Endothelial cell of umbilical vein (primary cell): ENCODE measurements around the gene GLYATL2. TPM values are rescaled to one million over a fixed set of nuclear protein-coding genes. Genes with fewer than 3 reads are reported as not detected.

ENCODE experiments used
- BruUV-seq: library from RNA; stranded (reverse); fragments of 400-500 nt; replicated peaks from 2 replicates; lab custom pipeline; 2021; lab: Mats Ljungman, UMichigan
- CTCF ChIA-PET: fragments of 300-600, 350-600 bp; sonication (Branson Sonifier 250); formaldehyde crosslinking; loops from one replicate; lab custom pipeline; 2021; ENCODE audit warnings: antibody characterized with exemption, inconsistent platforms; lab: Charles Lee
- POLR2A ChIA-PET: fragments of 300-600, 350-600 bp; sonication (Branson Sonifier 250); formaldehyde crosslinking; loops from one replicate; lab custom pipeline; 2021; ENCODE audit warnings: antibody characterized with exemption, inconsistent platforms; lab: Charles Lee
- DNase-seq: peaks from one replicate; pipeline ENCODE4 v3.0.0-alpha.2; 2011; ENCODE audit warnings: low read depth, low spot score
- FAIRE-seq: peaks from 2 replicates; lab custom pipeline; 2011; peaks lifted over from hg19 to GRCh38; lab: Jason Lieb, UNC
- H2AFZ ChIP-seq: 2 replicates; pipeline ENCODE4 v1.6.0; 2012; ENCODE audit warnings: low read depth, low read length, control low read depth, inconsistent platforms
- H3K27ac ChIP-seq: 2 replicates; pipeline ENCODE4 v1.5.1; 2011; ENCODE audit warnings: low read depth, mild to moderate bottlenecking, control low read depth, low read length, moderate library complexity; ENCODE audit not compliant: insufficient read depth
- H3K27me3 ChIP-seq, 2 experiments: 2 replicates each; pipeline versions ENCODE4 v1.6.0 to v1.6.1; 2011; ENCODE audit warnings: low read length in 2 of 2, mixed read lengths in 1 of 2; ENCODE audit not compliant: control insufficient read depth in 2 of 2, insufficient read depth in 2 of 2
- H3K36me3 ChIP-seq, 2 experiments: 2 replicates in 1 of 2; 3 replicates in 1 of 2; pipeline ENCODE4 v1.5.1; 2011; ENCODE audit warnings: low read length in 2 of 2, mild to moderate bottlenecking in 1 of 2, moderate library complexity in 1 of 2; ENCODE audit not compliant: control insufficient read depth in 2 of 2, insufficient read depth in 2 of 2; ENCODE audit errors: extremely low read depth in 1 of 2
- H3K4me1 ChIP-seq: 3 replicates; pipeline ENCODE4 v1.5.1; 2011; ENCODE audit warnings: mild to moderate bottlenecking, low read length; ENCODE audit not compliant: control insufficient read depth, insufficient read depth; ENCODE audit errors: extremely low read depth
- H3K4me2 ChIP-seq: 2 replicates; pipeline ENCODE4 v1.6.1; 2011; ENCODE audit warnings: low read length, control low read depth, mixed read lengths; ENCODE audit not compliant: insufficient read depth
- H3K4me3 ChIP-seq, 3 experiments: fragments of 200-600 bp in 1 of 3; sonication (generic), shearing (Covaris generic) in 1 of 3; replicated peaks in 1 of 3; 2 replicates each; pipeline ENCODE4 v1.5.1; 2011 to 2016; ENCODE audit warnings: control low read depth in 3 of 3, low read length in 3 of 3, mild to moderate bottlenecking in 2 of 3, inconsistent platforms in 1 of 3, low read depth in 1 of 3, moderate library complexity in 1 of 3; ENCODE audit not compliant: insufficient read depth in 1 of 3
- H3K79me2 ChIP-seq: 2 replicates; pipeline ENCODE4 v1.6.0; 2012; ENCODE audit warnings: low read length, inconsistent platforms; ENCODE audit not compliant: control insufficient read depth, insufficient read depth
- H3K9ac ChIP-seq: replicated peaks from 2 replicates; pipeline ENCODE3; 2011; ENCODE audit warnings: low read length, control low read depth; ENCODE audit not compliant: insufficient read depth; ENCODE audit errors: extremely low read depth
- H3K9me1 ChIP-seq: replicated peaks from 3 replicates; pipeline ENCODE4 v1.6.0; 2011; ENCODE audit warnings: mild to moderate bottlenecking, low read length; ENCODE audit not compliant: control insufficient read depth, insufficient read depth; ENCODE audit errors: extremely low read depth
- H3K9me3 ChIP-seq: replicated peaks from 2 replicates; pipeline ENCODE4 v1.5.1; 2012; ENCODE audit warnings: low read length, inconsistent platforms; ENCODE audit not compliant: control insufficient read depth, insufficient read depth
- H4K20me1 ChIP-seq: replicated peaks from 2 replicates; pipeline ENCODE3; 2011; ENCODE audit warnings: mild to moderate bottlenecking, low read length; ENCODE audit not compliant: control insufficient read depth, insufficient read depth; ENCODE audit errors: extremely low read depth
- CTCF ChIP-seq, 2 donors: IDR thresholded peaks; 1 replicate in 1 of 2; 2 replicates in 1 of 2; pipeline ENCODE4 v1.5.1; 2011; ENCODE audit warnings: low read length in 2 of 2, mild to moderate bottlenecking in 2 of 2, moderate library complexity in 2 of 2, control low read depth in 1 of 2, inconsistent platforms in 1 of 2, low read depth in 1 of 2; ENCODE audit not compliant: insufficient read depth in 1 of 2; ENCODE audit errors: extremely low read depth in 1 of 2
- EZH2 ChIP-seq: IDR thresholded peaks from 2 replicates; pipeline ENCODE4 v1.6.1; 2012; ENCODE audit warnings: borderline replicate concordance, low read depth, mild to moderate bottlenecking, moderate library complexity, low read length, inconsistent platforms; ENCODE audit not compliant: severe bottlenecking
- FOS ChIP-seq: IDR thresholded peaks from 2 replicates; pipeline ENCODE4 v1.6.1; 2011; ENCODE audit warnings: mild to moderate bottlenecking, low read length, moderate library complexity, borderline replicate concordance; ENCODE audit not compliant: insufficient read depth
- GATA2 ChIP-seq: IDR thresholded peaks from 2 replicates; pipeline ENCODE4 v1.7.0; 2011; ENCODE audit warnings: low read depth, mild to moderate bottlenecking, moderate library complexity, mixed read lengths, low read length; ENCODE audit not compliant: insufficient read length, insufficient read depth
- JUN ChIP-seq: IDR thresholded peaks from 2 replicates; pipeline ENCODE4 v1.6.1; 2011; ENCODE audit warnings: borderline replicate concordance, low read depth; ENCODE audit not compliant: insufficient read length, insufficient read depth
- MAX ChIP-seq: IDR thresholded peaks from 2 replicates; pipeline ENCODE4 v1.6.1; 2011; ENCODE audit not compliant: insufficient read depth, insufficient read length
- MYC ChIP-seq: IDR thresholded peaks from one replicate; pipeline ENCODE4 v1.6.1; 2011; ENCODE audit warnings: mild to moderate bottlenecking, low read depth, low read length
- POLR2A ChIP-seq: IDR thresholded peaks from 2 replicates; pipeline ENCODE4 v1.6.1; 2012; ENCODE audit warnings: low read depth, mild to moderate bottlenecking, control low read depth, low read length
- POLR2AphosphoS5 ChIP-seq: IDR thresholded peaks from 2 replicates; pipeline ENCODE4 v1.6.1; 2012; ENCODE audit warnings: low read depth, mild to moderate bottlenecking, control low read depth, low read length, moderate library complexity; ENCODE audit not compliant: insufficient read depth
- dilution Hi-C: fragments of 300-500 bp; cut with MboI; formaldehyde crosslinking; loops from one replicate; pipeline ENCODE4 v1.15.0; 2019; ENCODE audit warnings: low sequenced_read_pairs; ENCODE audit not compliant: extremely low pct_ligation_motif_present
- intact Hi-C: fragments of 100-400 bp; cut with micrococcal nuclease; formaldehyde crosslinking; loops from one replicate; pipeline ENCODE4 v1.10.0; 2022
- polyA plus RNA-seq, 4 experiments: library from polyadenylated mRNA; depleted of rRNA in 3 of 4; stranded (reverse) in 3 of 4; unstranded in 1 of 4; fragments of >200 nt; gene quantifications; 2 replicates each; pipeline versions ENCODE4 v1.2.1 to v1.2.3, GENCODE V29; 2011 to 2012; ENCODE audit warnings: missing spikeins in 1 of 4
- total RNA-seq: library from RNA; stranded (reverse); gene quantifications from 2 replicates; pipeline ENCODE4 v1.2.3, GENCODE V29; 2021

Gene GLYATL2
- total and polyA plus RNA-seq, 2 donors (not counting 3 experiments of a cell fraction or from before 2014, with no cell fraction given), result not detected

GRCh38 chr11:58801302-58801701, 43.2 kb downstream of the GLYATL2 start:
- no peaks in the 10 kb centered on the region for H4K20me1 ChIP-seq
- no peaks in the 10 kb centered on the region for H3K9me3 ChIP-seq
- intact Hi-C loops, result no loop called here
- FAIRE-seq (no peak), DNase-seq (no peak)
- H3K27ac ChIP-seq, result no peak overlapping the region
- H2AFZ ChIP-seq, result no peak overlapping the region
- TF ChIP-seq GATA2 (no peak), JUN (no peak), CTCF (IDR thresholded peaks at IDR 0.05; ENCODE audit: extremely low read depth in 1 of 2, insufficient read depth in 1 of 2, low read depth in 1 of 2, low read length in 2 of 2) (no peak), POLR2AphosphoS5 (no peak), MYC (no peak), MAX (no peak), FOS (no peak), POLR2A (no peak), EZH2 (no peak)
- no peaks in the 10 kb centered on the region for H3K36me3 ChIP-seq
- no peak overlapping the region for H3K4me3 ChIP-seq
- no peaks in the 10 kb centered on the region for H3K27me3 ChIP-seq
- H3K9me1 ChIP-seq, result peaks cover 2% of the 10 kb centered on the region
- no peaks in the 10 kb centered on the region for H3K79me2 ChIP-seq
- dilution Hi-C loops, result no loop called here
- H3K4me1 ChIP-seq, result no peaks in the 10 kb centered on the region
- CTCF ChIA-PET, result no interaction called here
- POLR2A ChIA-PET, result no interaction called here
- no peak overlapping the region for H3K9ac ChIP-seq
- BruUV-seq, result no TSS peak
- H3K4me2 ChIP-seq, result no peak overlapping the region
